Nephron (organoid): ENCODE data around the gene NCOA1.

Source experiments
- H3K27ac Mint-ChIP-seq, 3 experiments: 2 replicates each; pipeline ENCODE4 v1.8.0; 2020; ENCODE audit warnings: mixed read lengths in 3 of 3, mild to moderate bottlenecking in 2 of 3, moderate library complexity in 1 of 3
- H3K27me3 Mint-ChIP-seq: 2 replicates; pipeline ENCODE4 v1.8.0; 2021; ENCODE audit warnings: low read depth, mild to moderate bottlenecking, moderate library complexity, mixed read lengths
- H3K36me3 Mint-ChIP-seq: 2 replicates; pipeline ENCODE4 v1.8.0; 2020; ENCODE audit warnings: low read depth, mixed read lengths
- H3K4me1 Mint-ChIP-seq: 2 replicates; pipeline ENCODE4 v1.8.0; 2020; ENCODE audit warnings: mixed read lengths
- H3K4me3 Mint-ChIP-seq, 3 experiments: 2 replicates each; pipeline ENCODE4 v1.8.0; 2020; ENCODE audit warnings: mild to moderate bottlenecking in 3 of 3, mixed read lengths in 3 of 3, moderate library complexity in 2 of 3
- H3K9me3 Mint-ChIP-seq: 2 replicates; pipeline ENCODE4 v1.8.0; 2020; ENCODE audit warnings: mixed read lengths
- TF ChIP-seq, protein P1 (sequence below), 3 experiments: fragments of 200-600 bp; sonication (generic); IDR thresholded peaks; one replicate each; pipeline ENCODE4 v1.5.0; 2021; ENCODE audit warnings: antibody characterized with exemption in 3 of 3; ENCODE audit not compliant: unreplicated experiment in 3 of 3

Gene NCOA1

DNA sequence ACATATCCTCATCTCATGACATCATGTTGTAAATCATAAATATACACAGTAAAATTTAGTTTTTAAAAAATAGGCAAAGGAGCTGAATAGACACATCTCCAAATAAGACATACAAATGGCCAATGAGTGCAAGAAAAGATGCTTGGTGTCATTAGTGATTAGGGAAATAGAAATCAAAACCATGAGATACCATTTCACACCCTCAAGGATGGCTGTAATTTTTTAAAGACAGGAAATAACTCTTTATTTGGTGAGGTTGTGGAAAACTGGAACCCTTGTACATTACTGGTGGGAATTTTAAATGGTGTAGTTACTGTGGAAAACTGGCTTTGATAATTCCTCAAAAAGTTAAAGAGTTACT lies 160.6 kb downstream of the NCOA1 start:
- no peaks in the 10 kb centered on the region for H3K9me3 Mint-ChIP-seq
- H3K27me3 Mint-ChIP-seq: no peaks in the 10 kb centered on the region
- H3K4me1 Mint-ChIP-seq: peaks cover 7% of the 10 kb centered on the region
- TF ChIP-seq, protein P1, sequence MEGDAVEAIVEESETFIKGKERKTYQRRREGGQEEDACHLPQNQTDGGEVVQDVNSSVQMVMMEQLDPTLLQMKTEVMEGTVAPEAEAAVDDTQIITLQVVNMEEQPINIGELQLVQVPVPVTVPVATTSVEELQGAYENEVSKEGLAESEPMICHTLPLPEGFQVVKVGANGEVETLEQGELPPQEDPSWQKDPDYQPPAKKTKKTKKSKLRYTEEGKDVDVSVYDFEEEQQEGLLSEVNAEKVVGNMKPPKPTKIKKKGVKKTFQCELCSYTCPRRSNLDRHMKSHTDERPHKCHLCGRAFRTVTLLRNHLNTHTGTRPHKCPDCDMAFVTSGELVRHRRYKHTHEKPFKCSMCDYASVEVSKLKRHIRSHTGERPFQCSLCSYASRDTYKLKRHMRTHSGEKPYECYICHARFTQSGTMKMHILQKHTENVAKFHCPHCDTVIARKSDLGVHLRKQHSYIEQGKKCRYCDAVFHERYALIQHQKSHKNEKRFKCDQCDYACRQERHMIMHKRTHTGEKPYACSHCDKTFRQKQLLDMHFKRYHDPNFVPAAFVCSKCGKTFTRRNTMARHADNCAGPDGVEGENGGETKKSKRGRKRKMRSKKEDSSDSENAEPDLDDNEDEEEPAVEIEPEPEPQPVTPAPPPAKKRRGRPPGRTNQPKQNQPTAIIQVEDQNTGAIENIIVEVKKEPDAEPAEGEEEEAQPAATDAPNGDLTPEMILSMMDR (IDR thresholded peaks at IDR 0.05; ENCODE audit: unreplicated experiment in 3 of 3): no peak
- peaks cover 3% of the 10 kb centered on the region for H3K36me3 Mint-ChIP-seq
- no peak overlapping the region for H3K4me3 Mint-ChIP-seq
- H3K27ac Mint-ChIP-seq: no peak overlapping the region

DNA sequence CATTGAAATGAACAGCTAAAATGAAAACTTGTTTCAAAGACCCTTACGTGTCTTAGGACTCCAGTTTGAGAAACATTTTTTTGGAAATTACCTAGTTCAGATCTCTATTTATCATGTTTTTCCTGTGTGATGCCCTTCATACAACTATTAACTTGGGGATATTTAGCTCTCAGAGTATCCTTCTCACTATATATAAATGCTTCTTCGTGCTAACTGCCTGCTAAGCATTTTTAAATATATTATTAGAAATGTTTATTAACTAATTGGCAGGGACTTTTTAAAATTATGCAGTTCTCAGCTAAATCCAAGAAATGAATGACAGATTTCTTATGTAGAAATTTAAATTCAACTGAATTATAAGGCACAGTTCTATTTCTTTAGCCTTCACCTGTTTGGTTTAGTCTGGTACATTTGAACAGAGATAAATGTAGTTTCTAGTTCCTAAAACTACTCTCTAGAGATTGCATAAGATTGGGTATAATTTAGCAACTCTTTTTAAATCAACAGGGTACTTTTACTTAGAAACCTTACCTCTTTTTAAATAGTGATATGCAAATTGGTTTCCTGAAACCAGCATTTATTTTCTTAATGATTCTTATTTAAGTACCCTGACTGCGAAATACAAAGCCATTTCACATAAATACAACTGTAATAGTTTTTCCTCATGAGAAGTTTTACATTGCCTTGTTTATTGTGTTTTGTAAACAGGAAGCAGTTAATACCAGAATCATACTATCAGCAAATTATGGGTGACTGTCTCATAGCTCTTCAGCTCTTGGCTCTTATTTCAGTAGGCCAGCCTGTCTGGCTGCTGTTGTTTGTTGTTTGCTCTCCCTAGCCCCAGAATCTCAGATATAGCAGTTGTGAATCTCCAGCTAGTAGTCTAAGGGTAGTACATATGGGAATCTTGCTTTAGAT lies 161.5 kb downstream of the NCOA1 start:
- Mint-ChIP-seq H3K27ac (peak overlapping the region in 2 of 3 experiments; percentile 4 to 16), H3K27me3 (no peaks in the 10 kb centered on the region), H3K36me3 (peaks cover 3% of the 10 kb centered on the region), H3K9me3 (no peaks in the 10 kb centered on the region), H3K4me3 (no peak overlapping the region), H3K4me1 (peaks cover 15% of the 10 kb centered on the region)
- TF ChIP-seq, protein P1 (IDR thresholded peaks at IDR 0.05; ENCODE audit: unreplicated experiment in 3 of 3): no peak

- no peaks in the 10 kb centered on the region for H3K9me3 Mint-ChIP-seq
- no peak overlapping the region for H3K4me3 Mint-ChIP-seq
- peaks cover 36% of the 10 kb centered on the region for H3K4me1 Mint-ChIP-seq
- H3K27ac Mint-ChIP-seq: no peak overlapping the region
- peaks cover 3% of the 10 kb centered on the region for H3K36me3 Mint-ChIP-seq
- no peaks in the 10 kb centered on the region for H3K27me3 Mint-ChIP-seq
- TF ChIP-seq, protein P1 (IDR thresholded peaks at IDR 0.05; ENCODE audit: unreplicated experiment in 3 of 3): no peak
Observed at GRCh38 chr2:24657818-24658217, 166.8 kb downstream of the NCOA1 start.

DNA sequence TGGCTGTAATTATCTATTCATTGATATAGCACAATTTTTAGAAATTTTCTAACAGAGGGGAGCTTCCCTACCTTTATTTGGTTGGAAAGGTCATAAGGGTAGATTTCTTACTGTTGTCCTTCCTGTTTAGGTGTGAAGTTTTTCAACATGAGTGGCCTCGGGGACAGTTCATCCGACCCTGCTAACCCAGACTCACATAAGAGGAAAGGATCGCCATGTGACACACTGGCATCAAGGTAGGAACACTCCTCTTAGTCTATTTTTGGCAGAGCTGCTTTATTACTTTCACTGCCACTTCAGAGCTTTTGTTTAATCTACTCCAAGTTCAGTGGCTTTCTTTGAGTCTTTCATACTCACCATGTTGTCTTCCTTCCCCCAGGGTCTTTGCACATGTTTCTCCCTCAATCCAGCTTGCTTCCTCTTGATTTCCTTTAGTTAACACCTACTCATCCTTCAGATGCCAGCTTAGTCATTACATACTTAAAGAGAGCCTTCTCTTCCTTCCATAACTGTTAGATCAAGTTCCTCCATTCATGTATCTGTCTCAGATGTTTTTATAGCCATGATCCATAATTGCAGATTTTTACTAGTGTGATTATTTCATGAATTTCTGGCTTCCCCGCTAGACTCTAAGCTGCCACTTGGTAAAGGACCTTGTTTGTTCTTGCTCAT lies 167.6 kb downstream of the NCOA1 start:
- Mint-ChIP-seq H3K4me1 (peaks cover 33% of the 10 kb centered on the region), H3K27ac (no peak overlapping the region), H3K27me3 (no peaks in the 10 kb centered on the region), H3K36me3 (peaks cover 3% of the 10 kb centered on the region), H3K4me3 (no peak overlapping the region), H3K9me3 (no peaks in the 10 kb centered on the region)
- TF ChIP-seq, protein P1 (IDR thresholded peaks at IDR 0.05; ENCODE audit: unreplicated experiment in 3 of 3): no peak

- Mint-ChIP-seq H3K27ac (no peak overlapping the region), H3K4me1 (peaks cover 33% of the 10 kb centered on the region), H3K36me3 (peaks cover 3% of the 10 kb centered on the region), H3K27me3 (no peaks in the 10 kb centered on the region), H3K9me3 (no peaks in the 10 kb centered on the region), H3K4me3 (no peak overlapping the region)
- TF ChIP-seq, protein P1 (IDR thresholded peaks at IDR 0.05; ENCODE audit: unreplicated experiment in 3 of 3): no peak
Observed at GRCh38 chr2:24659862-24660261, 168.8 kb downstream of the NCOA1 start.
